Measurements from ENCODE around the gene SLC30A5.
A peak's percentile ranks its signal among the peaks of the same experiment; 100 is the strongest.
"Not testable (repeated sequence)": the region's sequence is repeated elsewhere in the genome, so short reads cannot be mapped to it uniquely, and the experiment has no call there.

Gene SLC30A5

DNA sequence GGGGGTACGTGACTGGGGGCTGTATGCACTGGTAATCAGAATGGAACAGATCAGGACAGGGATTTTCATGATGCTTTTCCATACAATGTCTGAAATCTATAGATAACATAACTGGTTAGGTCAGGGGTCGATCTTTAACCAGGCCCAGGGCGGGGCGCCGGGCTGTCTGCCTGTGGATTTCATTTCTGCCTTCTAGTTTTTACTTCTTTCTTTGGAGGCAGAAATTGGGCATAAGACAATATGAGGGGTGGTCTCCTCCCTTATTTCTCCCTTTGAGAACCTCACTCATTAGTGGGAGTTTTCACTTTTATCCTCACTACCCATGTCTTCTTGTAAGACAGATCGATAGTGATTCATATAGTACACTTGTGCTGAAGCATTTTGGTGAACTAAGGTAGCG is 5.8 kb upstream of the SLC30A5 start:
- no CpG with 5 or more reads among the region's 7 CpGs for WGBS (ENCODE audit: extremely low coverage, insufficient coverage, low lambda C conversion rate)
- not testable (repeated sequence) for H4K5ac ChIP-seq (ENCODE audit: low read length); H2BK15ac ChIP-seq (replicated peaks; ENCODE audit: low read depth); DNase-seq; H3K18ac ChIP-seq (ENCODE audit: low read length); H3K4me2 ChIP-seq (ENCODE audit: low read length); H2AK5ac ChIP-seq (ENCODE audit: low read length); H3K79me2 ChIP-seq (ENCODE audit: control insufficient read depth, insufficient read depth, low read length); H4K8ac ChIP-seq (ENCODE audit: low read depth, low read length); H3K9ac ChIP-seq (ENCODE audit: low read length); H2BK5ac ChIP-seq (ENCODE audit: low read length); H3K56ac ChIP-seq (ENCODE audit: low read length); H3K4me3 ChIP-seq (ENCODE audit: low read length); H3K27me3 ChIP-seq (ENCODE audit: insufficient read depth, low read length, poor library complexity); H3K4me1 ChIP-seq (ENCODE audit: control insufficient read depth, low read depth, low read length); H3K27ac ChIP-seq (ENCODE audit: low read depth, low read length); H3K4ac ChIP-seq (ENCODE audit: low read depth, low read length); H2BK120ac ChIP-seq (ENCODE audit: low read depth, low read length); H3K23ac ChIP-seq (ENCODE audit: low read length); H3K36me3 ChIP-seq (ENCODE audit: control insufficient read depth, insufficient read depth, low read length); H3K79me1 ChIP-seq (ENCODE audit: low read length)

DNA sequence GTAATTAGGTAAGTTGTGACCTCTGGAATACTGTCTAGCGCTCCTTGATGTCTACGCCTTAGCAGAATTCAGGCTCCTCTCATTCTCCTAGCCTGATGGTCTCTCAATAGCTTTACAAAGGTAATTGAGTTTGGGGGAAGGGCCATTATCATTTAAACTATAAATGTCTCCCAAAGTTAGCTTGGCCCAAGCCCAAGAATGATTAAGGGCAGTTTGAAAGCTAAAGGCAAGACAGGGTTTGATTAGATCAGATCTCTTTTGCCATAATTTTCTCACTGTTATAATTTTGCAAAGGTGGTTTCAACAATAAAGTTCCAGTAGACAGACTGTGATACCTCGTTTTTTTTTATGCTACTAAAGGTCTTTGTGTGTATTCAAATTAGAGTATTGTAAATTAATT is 3.7 kb upstream of the SLC30A5 start:
- H4K5ac ChIP-seq (ENCODE audit: low read length) = no peak overlapping the region
- H3K79me1 ChIP-seq (ENCODE audit: low read length) = peaks cover 2% of the 10 kb centered on the region
- H2BK120ac ChIP-seq (ENCODE audit: low read depth, low read length) = no peak overlapping the region
- H3K4me2 ChIP-seq (ENCODE audit: low read length) = no peak overlapping the region
- no peak overlapping the region for H2BK15ac ChIP-seq (replicated peaks; ENCODE audit: low read depth)
- no peak overlapping the region for H3K18ac ChIP-seq (ENCODE audit: low read length)
- H2AK5ac ChIP-seq (ENCODE audit: low read length) = no peak overlapping the region
- no peaks in the 10 kb centered on the region for H3K27me3 ChIP-seq (ENCODE audit: insufficient read depth, low read length, poor library complexity)
- H4K8ac ChIP-seq (ENCODE audit: low read depth, low read length) = no peak overlapping the region
- no peak overlapping the region for H3K23ac ChIP-seq (ENCODE audit: low read length)
- H2BK5ac ChIP-seq (ENCODE audit: low read length) = no peak overlapping the region
- H3K4me1 ChIP-seq (ENCODE audit: control insufficient read depth, low read depth, low read length) = no peaks in the 10 kb centered on the region
- peaks cover 2% of the 10 kb centered on the region for H3K79me2 ChIP-seq (ENCODE audit: control insufficient read depth, insufficient read depth, low read length)
- no peak for DNase-seq
- no peak overlapping the region for H3K9ac ChIP-seq (ENCODE audit: low read length)
- H3K56ac ChIP-seq (ENCODE audit: low read length) = no peak overlapping the region
- no peaks in the 10 kb centered on the region for H3K36me3 ChIP-seq (ENCODE audit: control insufficient read depth, insufficient read depth, low read length)
- no CpG with 5 or more reads among the region's 3 CpGs for WGBS (ENCODE audit: extremely low coverage, insufficient coverage, low lambda C conversion rate)
- H3K4me3 ChIP-seq (ENCODE audit: low read length) = no peak overlapping the region
- H3K4ac ChIP-seq (ENCODE audit: low read depth, low read length) = no peak overlapping the region
- no peak overlapping the region for H3K27ac ChIP-seq (ENCODE audit: low read depth, low read length)

DNA sequence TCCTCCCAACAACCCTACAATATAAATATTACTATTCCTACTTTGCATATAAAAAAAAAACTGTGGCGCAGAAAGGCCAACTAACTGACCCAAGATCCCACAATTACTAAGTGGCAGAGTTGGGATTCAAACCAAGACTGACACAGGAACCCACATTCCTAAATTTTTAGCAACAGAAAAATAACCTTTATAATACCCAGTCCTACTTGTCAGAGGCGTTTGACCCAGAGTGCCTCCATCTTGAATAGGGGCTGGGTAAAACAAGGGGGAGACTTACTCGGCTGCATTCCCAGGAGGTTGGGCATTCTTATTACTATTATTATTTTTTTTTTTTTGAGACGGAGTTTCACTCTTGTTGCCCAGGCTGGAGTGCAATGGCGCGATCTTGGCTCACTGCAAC is 2.0 kb upstream of the SLC30A5 start:
- Histone ChIP-seq H3K27ac (ENCODE audit: low read depth, low read length) (no peak overlapping the region), H4K8ac (ENCODE audit: low read depth, low read length) (no peak overlapping the region), H4K5ac (ENCODE audit: low read length) (no peak overlapping the region), H3K27me3 (ENCODE audit: insufficient read depth, low read length, poor library complexity) (no peaks in the 10 kb centered on the region), H3K9ac (ENCODE audit: low read length) (no peak overlapping the region), H2BK5ac (ENCODE audit: low read length) (no peak overlapping the region), H3K4me3 (ENCODE audit: low read length) (no peak overlapping the region), H2AK5ac (ENCODE audit: low read length) (no peak overlapping the region), H3K56ac (ENCODE audit: low read length) (no peak overlapping the region), H2BK120ac (ENCODE audit: low read depth, low read length) (no peak overlapping the region), H3K79me1 (ENCODE audit: low read length) (peaks cover 2% of the 10 kb centered on the region), H2BK15ac (replicated peaks; ENCODE audit: low read depth) (no peak overlapping the region), H3K23ac (ENCODE audit: low read length) (no peak overlapping the region), H3K4me2 (ENCODE audit: low read length) (no peak overlapping the region), H3K79me2 (ENCODE audit: control insufficient read depth, insufficient read depth, low read length) (peaks cover 2% of the 10 kb centered on the region), H3K18ac (ENCODE audit: low read length) (no peak overlapping the region), H3K36me3 (ENCODE audit: control insufficient read depth, insufficient read depth, low read length) (no peaks in the 10 kb centered on the region), H3K4ac (ENCODE audit: low read depth, low read length) (no peak overlapping the region), H3K4me1 (ENCODE audit: control insufficient read depth, low read depth, low read length) (no peaks in the 10 kb centered on the region)
- DNase-seq = no peak
- WGBS (ENCODE audit: extremely low coverage, insufficient coverage, low lambda C conversion rate) = no CpG with 5 or more reads among the region's 6 CpGs

DNA sequence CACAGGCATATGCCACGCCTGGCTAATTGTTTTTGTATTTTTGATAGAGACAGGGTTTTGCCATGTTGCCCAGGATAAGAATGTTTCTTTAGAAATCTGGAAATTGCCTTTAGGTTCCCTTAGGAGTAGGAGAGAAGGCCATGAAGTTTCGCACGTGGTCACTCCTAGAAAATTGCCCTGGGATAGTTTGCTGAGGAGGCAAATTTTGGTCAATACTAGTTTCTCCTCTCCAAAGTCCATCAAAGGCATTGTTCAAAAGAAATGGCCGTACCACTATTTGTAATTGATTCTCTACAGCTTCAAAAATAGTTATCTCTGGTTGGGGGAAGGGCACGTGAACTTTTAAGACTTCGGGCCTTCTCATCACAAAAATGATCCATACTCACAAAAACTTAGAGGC is 845 bp upstream of the SLC30A5 start:
- H3K4me1 ChIP-seq (ENCODE audit: control insufficient read depth, low read depth, low read length) = no peaks in the 10 kb centered on the region
- H3K36me3 ChIP-seq (ENCODE audit: control insufficient read depth, insufficient read depth, low read length) = no peaks in the 10 kb centered on the region
- no peak overlapping the region for H3K4me3 ChIP-seq (ENCODE audit: low read length)
- peaks cover 2% of the 10 kb centered on the region for H3K79me2 ChIP-seq (ENCODE audit: control insufficient read depth, insufficient read depth, low read length)
- H3K56ac ChIP-seq (ENCODE audit: low read length) = peak overlapping the region; percentile 25
- H3K18ac ChIP-seq (ENCODE audit: low read length) = no peak overlapping the region
- H2BK120ac ChIP-seq (ENCODE audit: low read depth, low read length) = no peak overlapping the region
- no CpG with 5 or more reads among the region's 6 CpGs for WGBS (ENCODE audit: extremely low coverage, insufficient coverage, low lambda C conversion rate)
- H3K9ac ChIP-seq (ENCODE audit: low read length) = no peak overlapping the region
- H3K27ac ChIP-seq (ENCODE audit: low read depth, low read length) = no peak overlapping the region
- no peak overlapping the region for H3K23ac ChIP-seq (ENCODE audit: low read length)
- no peak overlapping the region for H3K4me2 ChIP-seq (ENCODE audit: low read length)
- H4K5ac ChIP-seq (ENCODE audit: low read length) = no peak overlapping the region
- DNase-seq = no peak
- H3K27me3 ChIP-seq (ENCODE audit: insufficient read depth, low read length, poor library complexity) = no peaks in the 10 kb centered on the region
- no peak overlapping the region for H2BK5ac ChIP-seq (ENCODE audit: low read length)
- peaks cover 2% of the 10 kb centered on the region for H3K79me1 ChIP-seq (ENCODE audit: low read length)
- no peak overlapping the region for H2AK5ac ChIP-seq (ENCODE audit: low read length)
- H3K4ac ChIP-seq (ENCODE audit: low read depth, low read length) = no peak overlapping the region
- H4K8ac ChIP-seq (ENCODE audit: low read depth, low read length) = no peak overlapping the region
- H2BK15ac ChIP-seq (replicated peaks; ENCODE audit: low read depth) = no peak overlapping the region

DNA sequence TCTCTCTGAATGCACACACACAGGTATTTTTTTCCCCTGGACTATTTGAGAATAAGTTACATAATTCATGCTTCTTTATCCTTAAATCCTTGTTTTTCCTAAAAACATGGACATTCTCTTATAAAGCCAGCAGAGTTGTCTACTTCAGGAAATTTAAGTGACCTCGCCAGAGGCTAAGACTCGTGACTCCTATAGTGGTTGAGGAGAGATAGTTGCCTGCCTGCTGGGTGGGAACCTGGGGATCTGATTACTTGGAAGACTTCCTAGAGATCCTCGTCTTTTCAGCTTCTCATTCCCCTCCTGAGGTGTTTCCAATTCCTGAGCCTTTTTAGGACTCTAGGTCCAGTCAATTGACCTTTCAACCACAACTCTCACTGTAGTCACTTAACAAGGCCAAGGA is 5.5 kb downstream of the SLC30A5 start:
- Histone ChIP-seq H2BK5ac (ENCODE audit: low read length) (no peak overlapping the region), H4K5ac (ENCODE audit: low read length) (no peak overlapping the region), H2BK120ac (ENCODE audit: low read depth, low read length) (no peak overlapping the region), H3K27me3 (ENCODE audit: insufficient read depth, low read length, poor library complexity) (no peaks in the 10 kb centered on the region), H3K79me2 (ENCODE audit: control insufficient read depth, insufficient read depth, low read length) (peaks cover 2% of the 10 kb centered on the region), H3K36me3 (ENCODE audit: control insufficient read depth, insufficient read depth, low read length) (no peaks in the 10 kb centered on the region), H2AK5ac (ENCODE audit: low read length) (no peak overlapping the region), H3K4ac (ENCODE audit: low read depth, low read length) (no peak overlapping the region), H3K4me2 (ENCODE audit: low read length) (no peak overlapping the region), H3K18ac (ENCODE audit: low read length) (no peak overlapping the region), H3K4me1 (ENCODE audit: control insufficient read depth, low read depth, low read length) (no peaks in the 10 kb centered on the region), H3K27ac (ENCODE audit: low read depth, low read length) (no peak overlapping the region), H3K79me1 (ENCODE audit: low read length) (peaks cover 2% of the 10 kb centered on the region), H4K8ac (ENCODE audit: low read depth, low read length) (no peak overlapping the region), H3K56ac (ENCODE audit: low read length) (no peak overlapping the region), H3K4me3 (ENCODE audit: low read length) (no peak overlapping the region), H3K23ac (ENCODE audit: low read length) (no peak overlapping the region), H3K9ac (ENCODE audit: low read length) (no peak overlapping the region), H2BK15ac (replicated peaks; ENCODE audit: low read depth) (no peak overlapping the region)
- peak; percentile 26 for DNase-seq
- no CpG with 5 or more reads among the region's 3 CpGs for WGBS (ENCODE audit: extremely low coverage, insufficient coverage, low lambda C conversion rate)

DNA sequence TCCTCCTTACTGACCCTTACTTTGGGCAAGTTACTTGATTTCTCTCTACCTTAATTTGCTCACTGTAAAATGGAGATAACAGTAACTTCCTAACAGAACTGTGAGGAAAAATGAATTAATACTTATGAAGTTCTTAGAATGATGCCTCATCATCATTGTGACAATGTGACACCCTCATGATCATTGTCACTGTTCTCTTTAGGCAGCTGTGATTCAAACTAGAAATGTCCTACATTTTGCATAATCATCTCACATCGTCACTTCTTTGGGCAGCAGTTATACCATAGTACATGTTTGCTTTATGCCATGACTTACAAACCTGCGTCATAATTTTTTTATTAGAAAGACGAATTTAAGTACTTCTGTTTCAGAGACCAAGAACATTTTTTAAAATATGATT is 9.7 kb downstream of the SLC30A5 start:
- Histone ChIP-seq H3K18ac (ENCODE audit: low read length) (no peak overlapping the region), H3K4me2 (ENCODE audit: low read length) (no peak overlapping the region), H3K27me3 (ENCODE audit: insufficient read depth, low read length, poor library complexity) (no peaks in the 10 kb centered on the region), H3K27ac (ENCODE audit: low read depth, low read length) (no peak overlapping the region), H3K36me3 (ENCODE audit: control insufficient read depth, insufficient read depth, low read length) (no peaks in the 10 kb centered on the region), H3K56ac (ENCODE audit: low read length) (no peak overlapping the region), H3K4me1 (ENCODE audit: control insufficient read depth, low read depth, low read length) (no peaks in the 10 kb centered on the region), H3K79me2 (ENCODE audit: control insufficient read depth, insufficient read depth, low read length) (no peaks in the 10 kb centered on the region), H3K4ac (ENCODE audit: low read depth, low read length) (no peak overlapping the region), H3K23ac (ENCODE audit: low read length) (no peak overlapping the region), H2BK5ac (ENCODE audit: low read length) (no peak overlapping the region), H3K9ac (ENCODE audit: low read length) (no peak overlapping the region), H2AK5ac (ENCODE audit: low read length) (no peak overlapping the region), H3K4me3 (ENCODE audit: low read length) (no peak overlapping the region), H3K79me1 (ENCODE audit: low read length) (no peaks in the 10 kb centered on the region), H4K5ac (ENCODE audit: low read length) (no peak overlapping the region), H2BK15ac (replicated peaks; ENCODE audit: low read depth) (no peak overlapping the region), H4K8ac (ENCODE audit: low read depth, low read length) (no peak overlapping the region), H2BK120ac (ENCODE audit: low read depth, low read length) (no peak overlapping the region)
- no peak for DNase-seq
- WGBS (ENCODE audit: extremely low coverage, insufficient coverage, low lambda C conversion rate) = no CpG with 5 or more reads among the region's 3 CpGs

Data from mesendoderm (in vitro differentiated cells).